GM15510 (cell line): ENCODE results near the gene DCST2.

Experiments used
- POLR2A ChIP-seq: IDR thresholded peaks from 3 replicates; pipeline ENCODE4 v1.6.1; 2011; ENCODE audit warnings: borderline replicate concordance; ENCODE audit not compliant: insufficient read length; ENCODE audit errors: extremely low read depth

DCST2 gene

DNA sequence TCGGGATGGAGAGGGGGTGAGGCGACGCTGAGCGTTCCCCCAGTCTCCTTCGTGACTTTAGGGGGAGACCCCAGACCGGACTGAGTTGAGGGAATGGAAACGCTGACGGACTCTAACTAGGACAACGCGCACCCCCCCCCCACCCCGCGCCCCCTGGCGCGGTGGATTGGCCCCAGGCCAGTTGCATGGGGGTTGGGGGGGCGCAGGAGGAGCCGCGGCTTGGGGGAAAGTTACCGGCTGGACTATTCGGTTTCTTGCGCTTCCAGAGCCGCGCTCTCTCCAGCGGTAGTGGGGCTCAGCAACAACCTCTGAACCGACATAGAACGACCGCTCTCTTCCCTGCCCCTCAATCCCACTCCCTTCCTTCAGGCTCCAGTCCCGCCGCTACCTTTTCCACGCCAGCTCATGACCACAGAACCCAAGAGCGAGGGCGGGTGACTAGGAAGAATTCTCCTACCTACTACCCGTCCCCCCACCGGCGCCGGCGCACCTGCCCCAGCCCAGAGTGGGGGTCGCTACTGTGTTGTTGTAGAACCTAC lies 30.3 kb downstream of the DCST2 start:
- peak; percentile 14 for TF ChIP-seq POLR2A

DNA sequence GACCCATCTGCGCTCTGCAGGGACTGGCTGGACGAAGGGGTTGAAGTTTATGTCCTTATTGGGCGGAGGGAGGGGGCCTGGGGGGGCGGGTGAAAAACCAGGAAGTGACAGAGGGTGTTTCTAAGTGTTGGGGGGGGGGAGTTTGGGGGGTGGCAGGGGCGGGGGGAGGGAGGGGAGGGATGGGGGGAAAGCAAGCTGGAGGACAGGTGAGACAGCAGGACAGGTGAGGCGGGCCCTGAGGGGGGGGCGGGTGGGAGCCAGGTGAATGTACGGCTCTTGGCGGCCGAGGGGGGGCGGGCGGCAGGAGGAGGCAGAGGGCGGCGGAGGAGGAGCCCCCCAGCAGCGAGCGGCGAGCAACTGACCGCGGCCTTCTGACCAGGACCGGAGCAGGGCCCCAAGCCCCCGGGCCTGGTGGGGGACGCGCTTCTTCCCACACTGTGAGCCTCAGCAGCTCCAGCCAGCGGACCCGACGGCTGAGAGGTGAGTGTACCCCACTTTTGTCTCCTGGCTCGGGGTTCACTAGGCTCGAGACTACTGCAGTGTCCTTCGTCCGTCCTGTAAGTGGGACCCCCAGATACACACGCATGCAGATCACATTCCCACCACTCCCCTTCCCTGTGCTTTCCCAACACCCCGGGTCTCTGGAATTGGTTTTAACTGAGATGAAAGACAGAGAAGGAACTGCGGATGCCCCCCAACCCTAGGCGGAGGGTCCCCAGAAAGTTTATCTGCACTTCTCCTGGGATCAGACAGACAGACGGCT lies 30.9 kb downstream of the DCST2 start, which contains the start of gene ZBTB7B:
TSS of gene ZBTB7B (plus strand) at position 339 of the 763 bp plus-strand sequence. CDS start 11,859 bp downstream, outside the sequence.
- TF ChIP-seq POLR2A, result no peak

DNA sequence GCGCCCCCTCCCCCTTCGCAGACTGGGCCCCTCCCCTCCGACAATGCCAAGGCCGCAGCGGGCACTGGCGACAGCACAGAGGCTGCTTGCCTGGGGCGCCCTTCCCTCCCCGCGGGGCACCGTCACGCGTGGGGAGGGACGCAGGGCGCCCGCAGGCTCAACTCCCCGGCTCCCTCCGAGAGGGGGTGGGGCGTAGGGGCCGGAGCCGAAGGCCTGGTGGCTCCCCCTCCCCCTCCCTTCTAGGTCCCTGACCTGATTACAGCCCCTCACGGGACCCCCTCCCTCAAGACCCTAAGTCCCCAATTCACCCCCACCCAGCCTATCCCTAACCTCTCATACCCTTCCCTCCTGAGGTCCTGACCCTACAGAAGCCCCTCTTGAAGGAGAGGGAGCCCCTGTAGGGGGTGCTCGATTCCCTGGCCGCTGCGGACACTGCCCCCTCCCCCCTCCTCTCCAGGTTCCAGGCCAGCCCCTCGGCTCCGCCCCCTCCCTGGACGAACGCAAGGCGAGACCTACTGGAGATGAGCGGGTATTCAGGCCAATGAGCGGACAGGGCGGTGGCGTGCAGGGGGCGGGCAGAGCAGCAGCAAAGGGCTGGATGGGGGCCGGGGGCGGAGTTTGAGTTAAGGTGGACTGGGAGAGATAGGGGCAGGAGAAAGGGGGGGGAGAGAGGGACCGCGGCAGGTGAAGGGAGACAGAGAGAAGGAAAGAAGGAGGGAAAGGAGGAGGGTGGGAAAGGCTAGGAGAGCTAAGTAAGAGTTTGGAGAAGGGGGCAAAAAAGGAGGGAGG lies 31.7 kb downstream of the DCST2 start:
- peak; percentile 26 for TF ChIP-seq POLR2A

DNA sequence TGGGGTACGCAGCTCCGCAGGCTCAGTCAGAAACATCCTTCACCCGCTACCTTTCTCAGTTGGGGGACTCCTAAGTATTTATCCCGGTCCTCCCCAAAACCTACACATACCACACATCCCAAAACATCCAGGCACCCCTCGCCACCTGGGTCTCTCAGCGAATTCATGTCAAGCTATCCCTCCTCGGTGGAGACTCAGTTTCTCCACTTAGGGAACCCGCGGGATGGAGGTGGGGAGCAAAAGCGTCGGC lies 32.2 kb downstream of the DCST2 start:
- TF ChIP-seq POLR2A, result no peak

DNA sequence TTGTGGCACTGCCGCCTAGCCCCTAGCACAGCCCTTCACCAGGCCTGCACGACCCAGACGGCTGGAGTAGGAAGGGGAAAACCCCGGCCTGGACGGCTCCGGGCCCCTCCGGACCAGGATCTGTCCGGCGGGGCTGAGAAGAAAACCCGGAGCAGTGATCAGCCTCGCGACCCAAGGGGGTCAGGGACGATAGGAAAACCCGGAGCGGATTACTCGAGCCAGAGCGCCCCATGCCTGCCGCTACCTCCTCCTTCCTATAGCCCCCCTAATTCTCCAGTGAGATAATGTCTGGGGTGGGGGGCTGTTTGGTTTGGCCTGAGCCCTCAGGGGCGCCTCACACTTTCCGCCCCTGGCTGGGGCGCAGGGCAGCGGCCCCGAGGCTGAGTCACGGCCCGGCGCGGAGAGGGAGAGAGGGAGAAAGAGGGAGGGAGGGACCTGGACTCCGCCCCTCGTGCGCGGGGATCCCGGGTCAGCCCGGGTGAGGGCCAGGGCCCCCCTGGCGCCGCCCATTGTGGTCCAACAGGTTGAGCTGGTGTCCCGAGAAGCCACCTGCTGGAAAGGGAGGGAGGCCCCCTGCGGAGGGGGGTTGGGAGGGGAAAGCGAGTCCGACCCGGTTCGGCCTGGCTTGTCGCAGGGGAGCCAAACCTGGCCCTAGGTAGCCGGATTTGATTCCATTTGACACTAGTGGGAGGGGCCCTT lies 32.7 kb downstream of the DCST2 start:
- TF ChIP-seq POLR2A, result peak; percentile 60

DNA sequence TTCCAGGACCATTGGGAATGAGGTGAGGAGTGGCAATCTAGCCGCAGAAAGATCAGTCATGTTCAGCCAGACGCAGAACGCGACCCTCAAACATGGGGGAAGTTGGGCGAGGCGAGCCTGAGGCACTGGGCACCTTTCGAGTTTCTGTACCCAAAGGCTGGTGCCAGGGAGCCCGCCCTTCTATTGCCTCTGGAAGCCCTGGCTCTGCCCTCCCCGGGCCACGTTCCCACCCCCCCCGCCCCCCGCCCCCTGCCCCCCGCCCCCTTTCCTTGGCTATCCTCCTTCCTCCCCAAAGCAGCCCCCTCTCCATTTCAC lies 33.2 kb downstream of the DCST2 start:
- no peak for TF ChIP-seq POLR2A

DNA sequence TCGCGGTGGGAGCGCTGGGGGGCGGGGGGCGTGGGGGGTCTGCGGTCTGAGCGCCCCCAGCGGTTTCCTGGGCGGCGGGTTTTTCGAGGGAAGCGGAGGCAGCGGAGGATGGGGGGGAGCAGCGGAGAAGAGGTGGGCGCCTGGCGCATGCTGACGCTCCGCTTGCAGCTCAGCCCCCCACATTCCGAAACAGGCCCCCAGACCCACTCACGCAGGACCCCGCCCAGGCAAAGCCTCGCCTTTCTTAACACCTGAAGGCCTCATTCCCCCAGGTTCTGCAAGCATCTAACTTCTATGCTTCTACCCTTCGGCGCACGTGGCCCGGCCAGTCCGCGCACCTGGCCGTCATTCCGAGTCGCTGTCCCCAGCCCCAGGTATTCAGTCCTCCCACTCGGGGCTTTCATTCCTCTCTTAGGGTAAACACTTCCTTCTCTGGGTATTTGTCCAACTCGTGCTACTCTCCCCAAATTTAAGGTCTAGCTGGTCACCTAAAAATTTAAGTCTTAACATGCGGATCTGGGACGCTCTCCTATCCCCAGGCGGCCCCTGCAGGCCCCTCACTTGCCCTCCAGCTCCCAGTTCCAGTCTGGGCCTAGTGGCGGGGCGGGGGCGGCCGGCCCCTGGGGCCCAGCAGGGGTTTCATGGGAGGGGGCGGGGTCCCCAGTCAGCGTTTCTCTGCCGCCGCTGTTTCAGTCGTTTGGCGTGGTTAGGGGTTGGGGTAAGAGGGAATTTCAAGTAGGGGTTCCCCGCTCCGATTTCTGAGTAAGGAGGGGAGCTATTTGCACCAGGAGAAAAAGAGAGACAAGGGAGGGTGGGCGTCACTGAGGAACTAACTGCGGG lies 33.8 kb downstream of the DCST2 start:
- peak; percentile 38 for TF ChIP-seq POLR2A

DNA sequence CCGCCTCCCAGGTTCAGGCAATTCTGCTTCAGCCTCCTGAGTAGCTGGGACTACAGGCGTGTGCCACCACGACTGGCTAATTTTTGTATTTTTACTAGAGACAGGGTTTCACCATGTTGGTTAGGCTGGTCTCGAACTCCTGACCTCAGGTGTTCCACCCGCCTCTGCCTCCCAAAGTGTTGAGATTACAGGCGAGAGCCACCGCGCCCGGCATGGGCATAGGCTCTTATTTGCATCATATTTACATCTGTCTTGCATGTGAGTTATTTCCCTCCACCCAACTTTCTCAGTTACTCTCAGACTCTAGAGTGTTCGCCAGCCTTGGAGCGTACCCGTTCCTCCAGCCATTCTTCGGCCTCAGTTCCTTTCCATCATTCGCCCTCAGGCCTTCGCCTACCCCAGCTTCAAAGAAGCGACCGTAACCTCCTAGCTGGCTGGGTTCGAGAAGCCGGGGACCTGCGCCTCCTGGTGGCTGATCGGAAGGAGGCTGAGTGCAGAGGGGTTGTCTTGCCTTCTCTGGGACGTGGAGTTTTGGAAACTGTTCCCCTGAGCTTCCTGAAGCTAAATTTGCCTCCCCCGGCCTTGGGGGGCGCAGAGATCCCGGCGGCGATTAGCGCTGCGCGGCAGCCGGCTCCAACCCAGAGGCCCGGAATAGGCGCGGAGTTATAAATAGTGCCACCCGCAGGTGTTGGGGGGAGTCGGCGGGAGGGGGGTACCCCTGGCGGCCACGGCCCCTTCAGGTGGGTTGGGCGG lies 34.6 kb downstream of the DCST2 start:
- peak; percentile 44 for TF ChIP-seq POLR2A

DNA sequence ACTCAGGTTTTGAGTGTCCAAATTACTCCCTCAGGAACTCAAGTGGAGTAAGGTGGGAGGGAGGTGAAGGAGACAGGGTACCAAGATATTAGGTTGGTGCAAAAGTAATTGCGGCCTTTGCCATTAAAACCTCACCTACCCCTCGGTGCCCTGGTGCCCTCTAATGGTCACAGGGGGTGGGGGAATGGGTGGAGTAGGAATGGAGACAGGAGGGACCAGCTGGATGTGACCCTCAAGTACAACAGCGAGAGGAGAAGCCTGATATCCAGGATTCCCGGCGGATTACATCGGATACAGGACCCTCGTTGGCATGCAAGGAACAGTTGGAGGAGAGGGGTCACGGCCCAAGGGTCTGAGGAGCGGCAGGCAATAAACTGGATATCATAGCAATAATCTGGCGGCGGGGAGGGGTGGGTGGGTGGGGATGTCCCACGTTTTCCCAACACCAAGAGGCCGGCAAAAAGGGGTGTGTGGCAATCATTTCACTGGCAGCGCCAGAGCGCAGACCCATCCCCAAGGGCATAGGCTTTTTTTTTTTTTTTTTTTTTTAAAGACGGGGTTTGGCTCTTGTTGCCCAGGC lies 35.3 kb downstream of the DCST2 start:
- TF ChIP-seq POLR2A, result no peak

DNA sequence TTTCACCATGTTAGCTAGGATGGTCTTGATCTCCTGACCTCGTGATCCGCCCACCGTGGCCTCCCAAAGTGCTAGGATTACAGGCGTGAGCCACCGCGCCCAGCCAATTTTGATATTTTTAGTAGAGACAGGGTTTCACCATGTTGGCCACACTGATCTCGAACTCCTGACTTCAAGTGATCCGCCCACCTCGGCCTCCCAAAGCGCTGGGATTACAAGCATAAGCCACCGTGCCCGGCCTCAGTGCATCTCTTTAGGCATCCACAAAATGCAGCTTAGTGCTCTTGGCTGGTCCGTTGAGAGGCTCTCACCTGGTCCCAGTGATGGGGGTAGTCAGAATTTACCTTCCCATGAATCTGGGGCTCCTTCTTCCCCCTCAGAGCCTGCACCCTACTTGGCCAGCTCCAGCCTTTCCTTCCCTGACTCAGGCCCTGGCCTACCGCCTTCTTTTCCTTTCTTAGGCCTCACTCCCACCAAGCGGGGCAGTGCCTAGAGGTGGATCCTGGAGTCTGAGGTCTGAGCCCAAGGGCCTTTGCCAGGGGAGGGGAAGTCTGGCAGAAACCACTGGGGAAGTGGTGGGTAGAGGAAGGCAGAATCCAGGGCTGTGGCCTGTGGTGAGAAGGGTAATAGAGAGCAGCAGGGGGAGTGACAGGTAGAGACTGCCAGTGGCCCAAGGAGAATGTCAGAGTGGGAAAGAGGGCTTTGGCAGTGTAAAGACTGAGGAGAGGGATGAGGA lies 36.4 kb downstream of the DCST2 start:
- TF ChIP-seq POLR2A, result no peak

DNA sequence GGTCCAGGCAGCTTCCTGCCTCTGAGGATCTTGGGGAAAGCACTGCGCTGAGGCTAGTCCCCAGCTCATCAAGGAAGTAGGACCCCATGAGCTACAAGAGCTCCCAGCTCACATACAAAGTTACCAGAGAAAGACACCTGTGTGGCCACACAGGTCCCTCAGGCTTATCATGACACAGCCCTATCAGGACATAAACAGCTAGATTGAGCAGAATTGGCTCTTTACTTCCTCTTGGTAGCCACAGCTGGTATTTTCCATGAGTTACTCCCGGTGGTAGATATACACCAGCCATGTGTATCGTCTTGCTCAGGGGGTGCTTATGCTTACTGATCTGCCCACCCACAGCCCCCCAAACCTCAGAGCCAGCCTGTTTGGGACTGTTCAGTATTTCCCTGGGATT lies 39.0 kb downstream of the DCST2 start:
- TF ChIP-seq POLR2A, result no peak

DNA sequence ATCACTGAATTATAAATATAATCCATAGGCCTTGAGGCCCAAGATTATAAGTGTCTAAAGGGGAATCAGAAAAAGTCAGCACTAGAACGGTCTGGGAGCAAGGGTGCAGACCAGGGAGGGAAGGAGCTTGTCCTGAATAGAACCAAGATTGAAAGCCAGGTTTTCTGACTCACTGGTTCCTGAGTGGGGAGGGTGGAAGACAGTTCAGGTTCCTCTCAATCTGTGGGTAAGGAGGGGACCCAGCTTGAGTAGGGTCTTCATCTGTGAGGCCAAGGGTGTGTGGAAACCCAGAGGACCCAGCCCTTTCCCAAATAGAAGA lies 39.4 kb downstream of the DCST2 start:
- TF ChIP-seq POLR2A, result no peak
